HG02798 (cell line): ENCODE results near the gene IZUMO4.

Experiments used
- ATAC-seq: cut with Tn5 transposase; IDR thresholded peaks from one replicate; pipeline ENCODE4 v1.9.1; 2021; ENCODE audit warnings: mild to moderate bottlenecking; ENCODE audit not compliant: unreplicated experiment, poor library complexity

Gene IZUMO4

GRCh38 chr19:2058570-2059421 lies 37.9 kb upstream of the IZUMO4 start:
- ATAC-seq: no peak

- ATAC-seq: no peak
These were observed 37.1 kb upstream of the IZUMO4 start for GRCh38 chr19:2059422-2060201.

GRCh38 chr19:2060884-2061494 lies 35.7 kb upstream of the IZUMO4 start:
- ATAC-seq: peak; percentile 20

- peak; percentile 87 for ATAC-seq
These were observed 35.0 kb upstream of the IZUMO4 start for GRCh38 chr19:2061495-2062388.

GRCh38 chr19:2062389-2062729 lies 34.4 kb upstream of the IZUMO4 start:
- no peak for ATAC-seq

GRCh38 chr19:2062770-2063169 lies 33.9 kb upstream of the IZUMO4 start:
- ATAC-seq: no peak

GRCh38 chr19:2063824-2064223 lies 32.9 kb upstream of the IZUMO4 start:
- ATAC-seq: no peak

DNA sequence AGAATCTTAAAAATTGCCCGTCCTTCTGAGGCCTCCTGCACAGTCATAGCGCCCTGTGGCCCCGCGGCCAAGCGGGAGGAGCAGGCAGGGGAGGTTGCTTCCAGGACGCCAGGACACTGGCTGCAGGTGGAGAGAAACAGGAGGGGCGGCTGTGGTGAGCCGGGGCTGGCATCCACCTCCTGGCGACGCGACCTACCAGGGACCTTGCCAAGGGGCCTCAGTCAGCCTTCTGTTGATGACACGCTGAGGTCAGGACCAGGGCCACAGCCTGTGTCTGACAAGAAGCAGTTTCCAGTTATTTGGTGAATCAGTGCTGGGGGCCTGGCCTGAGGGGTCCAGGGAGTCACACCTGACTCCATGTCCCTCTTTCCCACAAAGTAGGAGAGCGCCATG lies 32.3 kb upstream of the IZUMO4 start:
- no peak for ATAC-seq

DNA sequence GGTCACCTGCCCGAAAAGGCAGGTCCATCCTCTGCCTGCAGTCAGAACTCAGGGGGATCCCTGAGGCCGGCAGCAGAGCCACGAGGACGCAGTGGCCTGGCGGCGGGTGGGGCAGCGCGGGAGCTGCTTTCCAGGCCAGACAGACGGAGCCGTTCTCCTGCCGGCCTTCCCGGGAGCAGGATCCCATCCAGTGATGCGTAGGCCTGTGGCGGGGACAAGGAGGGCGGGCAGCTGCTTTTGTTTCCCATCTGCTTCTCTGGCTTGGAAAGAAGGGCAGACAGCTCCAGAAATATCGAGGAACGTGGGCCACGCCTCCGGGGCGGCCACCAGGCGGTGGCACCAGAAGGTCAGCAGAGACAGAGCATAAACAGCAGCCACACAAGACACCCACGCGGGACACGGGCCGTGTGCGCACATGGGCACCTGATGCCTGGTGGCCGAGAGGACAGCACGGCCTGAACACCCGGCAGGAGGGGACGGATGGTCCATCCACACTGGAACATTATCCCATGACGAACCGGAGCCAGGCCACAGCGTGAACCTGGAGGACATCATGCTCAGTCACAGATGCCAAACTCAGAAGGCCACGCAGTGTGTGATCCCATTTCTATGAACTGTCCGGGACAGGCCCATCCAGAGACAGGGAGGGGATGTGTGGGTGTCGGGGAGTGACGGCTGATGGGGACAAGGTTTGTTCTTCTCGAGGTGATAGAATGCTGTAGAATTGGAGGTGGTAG lies 31.8 kb upstream of the IZUMO4 start:
- no peak for ATAC-seq

GRCh38 chr19:2070436-2070827 lies 26.3 kb upstream of the IZUMO4 start:
- no peak for ATAC-seq

- no peak for ATAC-seq
These were observed 25.6 kb upstream of the IZUMO4 start for GRCh38 chr19:2070986-2071673.

DNA sequence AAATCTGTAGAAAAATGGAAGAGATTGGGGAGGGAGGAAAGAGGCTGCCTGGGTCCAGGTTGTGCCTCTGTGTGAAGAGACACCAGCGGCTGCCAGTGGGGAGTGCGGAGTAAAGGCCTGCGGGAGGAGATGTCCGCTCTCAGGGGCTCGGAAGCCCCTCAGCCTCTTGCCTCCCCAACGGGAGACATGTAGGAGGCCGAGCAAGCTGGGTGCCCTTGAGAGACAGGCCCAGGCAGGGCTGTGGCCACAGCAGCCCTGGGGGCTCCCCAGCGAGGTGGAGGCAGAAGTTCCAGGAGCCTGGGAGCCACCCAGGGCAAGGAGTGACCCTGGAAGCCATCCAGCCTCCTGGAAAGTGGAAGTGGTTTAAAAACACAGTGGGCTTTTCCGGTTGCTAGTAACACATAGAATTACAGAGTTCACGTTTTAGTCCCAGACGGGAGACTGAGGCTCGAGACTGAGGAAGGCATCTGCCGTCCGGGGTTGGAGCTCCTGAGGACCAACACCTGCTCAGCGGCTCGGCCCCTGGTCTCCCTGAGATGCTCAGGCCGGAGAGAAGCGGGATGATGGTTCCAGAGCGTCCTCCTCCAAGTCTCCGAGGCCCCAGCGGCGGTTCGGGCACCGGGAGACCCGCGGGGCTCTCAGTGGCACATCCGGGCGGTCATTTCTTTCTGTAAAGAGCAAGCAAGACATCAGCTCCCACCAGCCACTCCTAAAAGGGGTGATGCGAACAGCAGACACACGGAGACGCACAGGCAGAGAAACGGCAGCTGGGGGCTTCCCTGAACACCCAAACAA lies 23.8 kb upstream of the IZUMO4 start:
- ATAC-seq: no peak

GRCh38 chr19:2076526-2076944 lies 20.2 kb upstream of the IZUMO4 start:
- ATAC-seq: no peak

DNA sequence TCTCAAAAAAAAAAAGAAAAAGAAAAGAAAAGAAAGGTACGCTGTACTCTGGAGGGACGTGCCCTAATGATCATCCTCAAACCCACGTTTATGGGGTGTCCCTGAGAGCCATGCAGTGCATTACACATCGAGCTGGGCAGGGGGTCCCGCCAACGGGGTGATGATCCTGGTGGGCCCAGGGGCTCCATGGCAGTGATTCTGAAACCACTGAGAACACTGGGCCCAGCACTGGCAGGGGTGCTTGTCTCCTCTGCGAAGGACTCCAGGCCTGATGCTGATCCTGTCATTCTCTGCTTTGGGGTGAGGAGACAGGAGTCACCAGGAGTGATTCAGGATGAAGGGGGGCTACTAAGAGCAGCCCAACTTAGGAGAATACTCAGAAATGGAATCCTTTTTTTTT lies 19.3 kb upstream of the IZUMO4 start:
- no peak for ATAC-seq

DNA sequence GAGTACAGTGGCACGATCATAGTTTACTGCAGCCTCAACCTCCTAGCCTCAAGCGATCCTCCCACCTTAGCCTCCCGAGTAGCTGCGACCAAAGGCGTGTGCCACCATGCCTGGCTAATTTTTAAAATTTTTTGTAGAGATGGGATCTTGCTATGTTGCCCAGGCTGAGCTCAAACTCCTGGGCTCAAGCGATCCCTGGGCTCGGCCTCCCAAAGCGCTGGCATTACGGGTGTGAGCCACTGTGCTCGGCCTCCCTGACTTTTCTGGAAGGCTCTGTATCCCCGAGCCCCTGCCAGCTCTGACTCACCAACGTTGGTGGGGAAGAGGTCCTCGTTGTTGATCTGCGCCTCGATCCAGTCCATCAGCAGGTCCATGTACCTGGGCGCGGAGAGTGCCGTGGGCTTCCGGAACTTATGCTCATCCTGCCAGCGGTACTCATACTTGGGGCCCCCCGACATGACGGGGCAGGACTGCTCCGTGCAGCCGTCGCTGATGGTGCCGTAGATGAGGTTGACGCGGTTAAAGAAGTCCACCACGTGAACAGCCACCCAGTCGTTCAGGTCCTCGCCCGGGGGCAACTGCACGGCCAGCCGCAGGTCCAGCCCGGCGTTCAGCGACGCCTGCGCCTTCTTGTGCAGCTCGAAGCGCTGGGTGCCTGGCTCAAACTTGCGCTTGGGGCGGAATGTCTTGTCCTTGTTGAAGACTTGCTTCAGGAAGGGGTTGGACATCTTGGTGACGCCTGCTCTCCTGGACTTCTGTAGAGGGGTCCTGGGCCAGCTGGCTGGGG lies 18.7 kb upstream of the IZUMO4 start:
- no peak for ATAC-seq

- ATAC-seq: no peak
These were observed 17.4 kb upstream of the IZUMO4 start for GRCh38 chr19:2079076-2079864.

DNA sequence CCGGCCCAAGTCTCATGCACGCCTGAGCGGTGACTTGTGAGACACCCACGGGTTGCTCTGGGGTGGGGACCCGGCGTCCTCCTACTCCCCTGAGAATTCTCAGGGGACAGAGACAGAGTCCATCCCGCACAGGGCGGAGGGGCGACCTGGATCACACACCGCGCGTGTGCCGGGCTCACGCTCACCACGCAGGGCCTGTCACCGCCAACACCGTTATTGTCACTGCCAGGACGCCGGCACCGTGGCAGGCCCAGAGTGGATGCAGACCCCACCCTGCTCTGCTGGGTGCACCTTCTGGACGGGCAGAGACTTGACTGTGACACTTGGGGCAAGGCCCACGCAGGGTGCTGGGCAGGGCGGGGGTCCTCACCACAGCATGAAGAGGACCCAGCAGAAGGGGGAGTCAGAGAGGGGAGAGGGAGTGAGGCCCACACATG lies 16.8 kb upstream of the IZUMO4 start:
- no peak for ATAC-seq
